Astrocyte (in vitro differentiated cells and primary cell): ENCODE data around the gene C6orf62.

Experiments
- EZH2 ChIP-seq: IDR thresholded peaks from 2 replicates; pipeline ENCODE4 v1.6.1; 2012; ENCODE audit warnings: mild to moderate bottlenecking, low read length, inconsistent platforms; ENCODE audit not compliant: insufficient read depth
- TF ChIP-seq, protein P1 (sequence below): IDR thresholded peaks from 2 replicates; pipeline ENCODE4 v1.5.1; 2011; ENCODE audit warnings: low read depth, mild to moderate bottlenecking, inconsistent platforms, low read length, moderate library complexity; ENCODE audit not compliant: insufficient read depth

DNA sequence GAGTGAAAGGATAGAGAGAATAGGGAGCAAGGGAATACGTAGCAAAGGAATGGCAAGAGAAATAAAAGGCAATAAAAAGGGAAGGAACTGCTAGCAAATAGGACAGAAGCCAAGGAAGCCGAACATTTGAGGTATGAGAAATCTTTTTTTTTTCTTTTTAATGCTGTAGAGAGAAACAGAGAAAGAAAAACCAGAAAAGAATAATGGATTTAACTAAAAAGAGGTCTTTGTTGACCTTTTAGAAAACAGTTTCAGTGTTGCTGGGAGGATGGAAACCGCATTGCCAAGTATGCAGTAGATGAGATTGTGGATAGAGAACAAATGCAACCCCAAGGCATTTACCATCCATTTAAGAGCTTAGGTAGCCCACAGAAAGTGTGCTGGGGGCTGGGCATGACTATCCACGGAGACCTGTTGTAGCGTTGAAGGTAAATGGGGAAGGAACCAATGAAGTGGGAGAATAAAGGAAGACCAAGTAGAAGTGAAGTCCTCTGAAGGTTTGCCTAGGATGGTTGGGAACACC is 23.3 kb upstream of the C6orf62 start:
- TF ChIP-seq, protein P1, sequence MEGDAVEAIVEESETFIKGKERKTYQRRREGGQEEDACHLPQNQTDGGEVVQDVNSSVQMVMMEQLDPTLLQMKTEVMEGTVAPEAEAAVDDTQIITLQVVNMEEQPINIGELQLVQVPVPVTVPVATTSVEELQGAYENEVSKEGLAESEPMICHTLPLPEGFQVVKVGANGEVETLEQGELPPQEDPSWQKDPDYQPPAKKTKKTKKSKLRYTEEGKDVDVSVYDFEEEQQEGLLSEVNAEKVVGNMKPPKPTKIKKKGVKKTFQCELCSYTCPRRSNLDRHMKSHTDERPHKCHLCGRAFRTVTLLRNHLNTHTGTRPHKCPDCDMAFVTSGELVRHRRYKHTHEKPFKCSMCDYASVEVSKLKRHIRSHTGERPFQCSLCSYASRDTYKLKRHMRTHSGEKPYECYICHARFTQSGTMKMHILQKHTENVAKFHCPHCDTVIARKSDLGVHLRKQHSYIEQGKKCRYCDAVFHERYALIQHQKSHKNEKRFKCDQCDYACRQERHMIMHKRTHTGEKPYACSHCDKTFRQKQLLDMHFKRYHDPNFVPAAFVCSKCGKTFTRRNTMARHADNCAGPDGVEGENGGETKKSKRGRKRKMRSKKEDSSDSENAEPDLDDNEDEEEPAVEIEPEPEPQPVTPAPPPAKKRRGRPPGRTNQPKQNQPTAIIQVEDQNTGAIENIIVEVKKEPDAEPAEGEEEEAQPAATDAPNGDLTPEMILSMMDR: no peak
- TF ChIP-seq EZH2: no peak
